HepG2 (cell line): ENCODE measurements around the gene TGFA. TPM values are rescaled to one million over a fixed set of nuclear protein-coding genes. Genes with fewer than 3 reads are reported as not detected.

Experiments used
- ATAC-seq: fragments of 200-7000 bp; cut with Tn5 transposase; 3 replicates; pipeline ENCODE4 v1.9.1; 2020; ENCODE audit warnings: mild to moderate bottlenecking, moderate library complexity
- BruUV-seq: library from RNA; stranded (reverse); fragments of 400-500 nt; replicated peaks from 2 replicates; lab custom pipeline; 2021; lab: Mats Ljungman, UMichigan
- CTCF ChIA-PET: fragments of 300-600 bp; formaldehyde crosslinking; extraction: SDS; loops from one replicate; lab custom pipeline; 2021; ENCODE audit warnings: low total read pairs, inconsistent platforms, low intra/inter-chr PET ratio; lab: Yijun Ruan, JAX
- POLR2A ChIA-PET: fragments of 350-600 bp; sonication (Branson Sonifier 250); formaldehyde crosslinking; loops from one replicate; lab custom pipeline; 2020; ENCODE audit warnings: antibody characterized with exemption, inconsistent platforms; lab: Yijun Ruan, JAX
- DNase-seq: peaks from one replicate; pipeline ENCODE4 v3.0.0-alpha.2; 2015; ENCODE audit warnings: low spot score
- FAIRE-seq: peaks from 3 replicates; lab custom pipeline; 2011; peaks lifted over from hg19 to GRCh38; lab: Jason Lieb, UNC
- H2AFZ ChIP-seq: one replicate; pipeline ENCODE4 v1.6.1; 2011; ENCODE audit warnings: low read length, inconsistent platforms
- H3K27ac ChIP-seq: fragments of 300-600 bp; 3 replicates; pipeline ENCODE4 v1.8.0; 2011; ENCODE audit warnings: mixed run types, mild to moderate bottlenecking, mixed read lengths, low read length, inconsistent platforms; ENCODE audit not compliant: insufficient read depth; ENCODE audit errors: extremely low read length
- H3K27me3 ChIP-seq, 2 experiments: fragments of 200-600 bp in 1 of 2; 2 replicates in 1 of 2; 3 replicates in 1 of 2; pipeline versions ENCODE4 v1.6.0 to v1.8.0; 2011; ENCODE audit warnings: low read length in 2 of 2, mild to moderate bottlenecking in 2 of 2, moderate library complexity in 2 of 2, inconsistent platforms in 1 of 2; ENCODE audit not compliant: insufficient read depth in 2 of 2, control insufficient read depth in 1 of 2
- H3K36me3 ChIP-seq, 2 experiments: fragments of 200-600 bp in 1 of 2; replicated peaks in 1 of 2; 2 replicates in 1 of 2; 3 replicates in 1 of 2; pipeline versions ENCODE4 v1.5.1 to v1.8.0; 2011; ENCODE audit warnings: low read length in 2 of 2, inconsistent platforms in 1 of 2; ENCODE audit not compliant: insufficient read depth in 2 of 2, control insufficient read depth in 1 of 2
- H3K4me1 ChIP-seq: 2 replicates; pipeline ENCODE4 v1.5.1; 2012; ENCODE audit warnings: low read length, inconsistent platforms; ENCODE audit not compliant: insufficient read depth
- H3K4me2 ChIP-seq: 2 replicates; pipeline ENCODE4 v1.6.0; 2011; ENCODE audit warnings: low read depth, low read length, inconsistent platforms
- H3K4me3 ChIP-seq, 3 experiments: fragments of 200-600 bp in 1 of 3; sonication (generic), shearing (Covaris generic) in 1 of 3; replicated peaks in 1 of 3; 2 replicates each; pipeline ENCODE4 v1.5.1; 2011 to 2016; ENCODE audit warnings: low read length in 3 of 3, inconsistent platforms in 2 of 3, low read depth in 2 of 3, mild to moderate bottlenecking in 2 of 3, control low read depth in 1 of 3, mixed read lengths in 1 of 3; ENCODE audit not compliant: insufficient read depth in 1 of 3
- H3K79me2 ChIP-seq: one replicate; pipeline ENCODE4 v1.6.1; 2011; ENCODE audit warnings: low read length, inconsistent platforms; ENCODE audit not compliant: insufficient read depth
- H3K9ac ChIP-seq: 2 replicates; pipeline ENCODE4 v1.6.0; 2011; ENCODE audit warnings: mild to moderate bottlenecking, low read depth, low read length, inconsistent platforms; ENCODE audit not compliant: insufficient read depth
- H3K9me3 ChIP-seq: 2 replicates; pipeline ENCODE4 v1.5.1; 2012; ENCODE audit warnings: mild to moderate bottlenecking, low read length
- H4K20me1 ChIP-seq: 2 replicates; pipeline ENCODE4 v1.6.0; 2011; ENCODE audit warnings: inconsistent platforms, mild to moderate bottlenecking, low read length, moderate library complexity; ENCODE audit not compliant: insufficient read depth
- ARID4A ChIP-seq: sonication (generic); formaldehyde crosslinking; IDR thresholded peaks from 2 replicates; pipeline ENCODE4 v1.5.0; 2020; ENCODE audit warnings: mild to moderate bottlenecking, missing genetic modification reagents, borderline replicate concordance
- CREB1 ChIP-seq, 2 experiments: fragments of 450-650 bp in 1 of 2; IDR thresholded peaks; 2 replicates each; pipeline ENCODE4 v1.6.1; 2016 to 2017; ENCODE audit warnings: control low read depth in 1 of 2, mild to moderate bottlenecking in 1 of 2, missing compliant biosample characterization in 1 of 2, missing genetic modification characterization in 1 of 2
- IRF9 ChIP-seq: sonication (generic); formaldehyde crosslinking; IDR thresholded peaks from 2 replicates; pipeline ENCODE4 v1.8.0; 2022; ENCODE audit warnings: missing genetic modification reagents, mild to moderate bottlenecking, borderline replicate concordance
- MZF1 ChIP-seq: sonication (generic); formaldehyde crosslinking; IDR thresholded peaks from 2 replicates; pipeline ENCODE4 v1.8.1; 2023; ENCODE audit warnings: mild to moderate bottlenecking, missing genetic modification reagents, borderline replicate concordance
- NCOA5 ChIP-seq: sonication (generic); formaldehyde crosslinking; IDR thresholded peaks from 2 replicates; pipeline ENCODE4 v1.4.0; 2020; ENCODE audit warnings: missing genetic modification reagents
- TCF12 ChIP-seq, 2 experiments: fragments of 450-650 bp in 1 of 2; sonication (generic) in 1 of 2; formaldehyde crosslinking in 1 of 2; IDR thresholded peaks; 2 replicates each; pipeline versions ENCODE4 v1.6.1 to v1.8.0; 2017 to 2022; ENCODE audit warnings: antibody characterized with exemption in 1 of 2, mild to moderate bottlenecking in 1 of 2, missing genetic modification reagents in 1 of 2, moderate library complexity in 1 of 2
- ZBTB38 ChIP-seq: sonication (generic); formaldehyde crosslinking; IDR thresholded peaks from 2 replicates; pipeline ENCODE4 v1.5.1; 2020; ENCODE audit warnings: mild to moderate bottlenecking, missing genetic modification reagents
- ZNF138 ChIP-seq: sonication (generic); formaldehyde crosslinking; IDR thresholded peaks from 2 replicates; pipeline ENCODE4 v1.5.0; 2020; ENCODE audit warnings: mild to moderate bottlenecking, low read depth, missing genetic modification reagents
- ZNF333 ChIP-seq: sonication (generic); formaldehyde crosslinking; IDR thresholded peaks from 2 replicates; pipeline ENCODE4 v1.4.0; 2020; ENCODE audit warnings: mild to moderate bottlenecking, missing genetic modification reagents, borderline replicate concordance
- ZNF777 ChIP-seq: sonication (generic); formaldehyde crosslinking; IDR thresholded peaks from 2 replicates; pipeline ENCODE4 v1.4.0; 2020; ENCODE audit warnings: missing genetic modification reagents
- WGBS: methylation state at CpG from one replicate; pipeline ENCODE4 v1.1.6; 2017; ENCODE audit warnings: low lambda C conversion rate; 5-methylcytosine and 5-hydroxymethylcytosine counted together
- in situ Hi-C: cut with HindIII; loops from 2 replicates; pipeline ENCODE4 v1.10.0; 2017; ENCODE audit warnings: low pct_unique_long_range_greater_than_20kb; ENCODE audit not compliant: extremely low pct_ligation_motif_present
- intact Hi-C: fragments of 100-400 bp; cut with micrococcal nuclease; formaldehyde crosslinking; loops from one replicate; pipeline ENCODE4 v1.10.0; 2022; ENCODE audit not compliant: unreplicated experiment
- polyA plus RNA-seq, 8 experiments: library from polyadenylated mRNA; depleted of rRNA in 3 of 8; stranded (reverse) in 7 of 8; unstranded in 1 of 8; fragments of >200 nt; fragmentation: Illumina TruSeq in 4 of 8; extraction: Trizol in 4 of 8; gene quantifications; 2 replicates each; pipeline versions ENCODE4 v1.2.1 to v1.2.3, GENCODE V29; 2011 to 2016; ENCODE audit warnings: low read depth in 4 of 8, missing spikeins in 1 of 8, mixed read lengths in 1 of 8; ENCODE audit not compliant: insufficient read depth in 1 of 8
- total RNA-seq, 5 experiments: library from RNA; depleted of rRNA; stranded (reverse); fragments of >200 nt; fragmentation: Illumina TruSeq; extraction: Trizol; gene quantifications; 2 replicates each; pipeline ENCODE4 v1.2.3, GENCODE V29; 2016; ENCODE audit warnings: low read depth in 1 of 5
- TF ChIP-seq, protein P1 (sequence below): sonication (generic); formaldehyde crosslinking; IDR thresholded peaks from 2 replicates; pipeline ENCODE4 v1.4.0; 2020; ENCODE audit warnings: missing genetic modification reagents

Gene TGFA
- total and polyA plus RNA-seq, 2 of the 13 experiments (the other 11 are each of a cell fraction or from before 2014, with no cell fraction given), result 7.8 to 15.3 TPM

DNA sequence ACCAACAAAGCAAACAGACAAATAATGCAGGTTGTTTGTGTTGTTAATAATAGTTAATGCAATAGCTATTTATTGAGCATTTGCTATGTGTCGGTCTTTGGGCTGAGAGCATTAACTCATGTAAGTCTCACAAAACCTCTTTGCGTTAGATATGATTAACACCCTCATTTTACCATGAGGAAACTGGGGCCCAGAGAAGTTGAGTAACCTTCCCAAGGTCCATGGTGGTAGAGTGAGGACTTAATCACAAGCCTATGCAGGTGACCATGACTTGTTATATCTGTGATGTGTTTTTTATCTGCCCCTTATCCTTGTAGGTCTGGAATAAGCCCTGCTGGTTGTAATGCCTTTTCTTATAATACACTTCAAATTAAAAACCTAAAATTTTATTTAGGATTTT lies 127.3 kb downstream of the TGFA start:
- in situ Hi-C loops (no loop called here), intact Hi-C loops (no loop called here)
- no peak overlapping the region for H2AFZ ChIP-seq
- H3K9ac ChIP-seq, result no peak overlapping the region
- peaks cover 2 to 5% of the 10 kb centered on the region in 2 experiments; a peak in 1 of 5 replicates for H3K27me3 ChIP-seq
- H3K9me3 ChIP-seq, result no peaks in the 10 kb centered on the region
- DNase-seq, result no peak
- no peaks in the 10 kb centered on the region for H4K20me1 ChIP-seq
- H3K79me2 ChIP-seq, result no peaks in the 10 kb centered on the region
- BruUV-seq, result no TSS peak
- no peak overlapping the region for H3K4me2 ChIP-seq
- WGBS, result 54% methylated on average over 2 of the region's 2 CpGs
- ATAC-seq, result no peak
- FAIRE-seq, result no peak
- H3K36me3 ChIP-seq, result no peaks in the 10 kb centered on the region
- no peak overlapping the region for H3K27ac ChIP-seq
- POLR2A ChIA-PET, result no interaction called here
- CTCF ChIA-PET, result no interaction called here
- no peaks in the 10 kb centered on the region for H3K4me1 ChIP-seq
- TF ChIP-seq IRF9 (CRISPR knock-in tag) (no peak), CREB1 (IDR thresholded peaks at IDR 0.05) (no peak), CREB1 (CRISPR knock-in tag; IDR thresholded peaks at IDR 0.05) (no peak), TCF12 (IDR thresholded peaks at IDR 0.05) (no peak), TCF12 (CRISPR knock-in tag; IDR thresholded peaks at IDR 0.05) (no peak), ARID4A (no peak), ZBTB38 (CRISPR knock-in tag) (no peak), ZNF333 (CRISPR knock-in tag) (no peak), MZF1 (no peak), NCOA5 (CRISPR knock-in tag) (no peak), ZNF777 (no peak), ZNF138 (no peak)
- TF ChIP-seq, protein P1, sequence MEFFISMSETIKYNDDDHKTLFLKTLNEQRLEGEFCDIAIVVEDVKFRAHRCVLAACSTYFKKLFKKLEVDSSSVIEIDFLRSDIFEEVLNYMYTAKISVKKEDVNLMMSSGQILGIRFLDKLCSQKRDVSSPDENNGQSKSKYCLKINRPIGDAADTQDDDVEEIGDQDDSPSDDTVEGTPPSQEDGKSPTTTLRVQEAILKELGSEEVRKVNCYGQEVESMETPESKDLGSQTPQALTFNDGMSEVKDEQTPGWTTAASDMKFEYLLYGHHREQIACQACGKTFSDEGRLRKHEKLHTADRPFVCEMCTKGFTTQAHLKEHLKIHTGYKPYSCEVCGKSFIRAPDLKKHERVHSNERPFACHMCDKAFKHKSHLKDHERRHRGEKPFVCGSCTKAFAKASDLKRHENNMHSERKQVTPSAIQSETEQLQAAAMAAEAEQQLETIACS (CRISPR knock-in tag), result no peak
- no peak overlapping the region for H3K4me3 ChIP-seq
